ENCODE results near the gene HEXD.

The HEXD gene

DNA sequence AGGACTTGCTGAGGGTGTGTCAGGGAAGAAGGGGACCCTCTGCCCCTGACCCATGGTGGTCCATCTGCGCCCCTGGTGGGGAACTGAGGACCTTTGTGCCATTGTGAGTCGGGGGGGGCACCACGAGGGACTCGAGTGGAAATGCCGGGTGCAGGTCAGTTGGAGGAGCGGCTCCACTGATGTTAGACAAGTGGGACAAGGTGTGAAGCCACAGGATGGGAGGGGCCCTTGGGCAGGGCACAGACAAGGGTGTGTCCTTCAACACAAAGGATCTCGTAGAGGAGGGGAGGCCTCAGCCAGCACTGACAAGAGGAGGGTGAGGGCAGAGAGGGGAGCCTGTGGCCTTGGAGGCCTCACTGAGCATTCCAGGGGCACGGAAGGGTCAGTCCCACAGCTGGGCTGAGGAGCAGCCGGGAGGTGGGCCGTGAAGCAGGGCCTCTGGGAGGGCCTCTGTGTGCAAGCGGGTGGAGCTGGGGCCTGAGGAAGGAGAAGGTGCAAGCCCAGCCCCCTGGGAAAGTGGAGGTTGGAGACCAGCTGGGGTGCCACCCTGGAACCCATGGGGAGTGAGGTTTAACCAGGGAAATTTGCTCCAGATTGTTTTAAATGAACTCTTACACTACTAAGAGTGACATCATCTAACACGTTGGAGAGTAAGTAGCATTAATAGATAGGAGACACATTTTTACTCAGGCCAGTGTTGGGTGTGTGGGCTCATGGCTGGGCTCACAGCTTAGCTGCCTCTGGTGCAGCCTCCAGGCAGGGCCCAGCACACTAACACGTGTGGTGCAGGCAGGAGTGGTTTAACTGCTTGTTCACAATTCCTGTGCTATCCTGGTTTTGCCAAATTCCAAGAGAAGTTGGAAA, 68.3 kb downstream of the HEXD start:
- H3K27ac Mint-ChIP-seq: peak overlapping the region; percentile 90 to 91
- peaks cover 62% of the 10 kb centered on the region for H3K36me3 Mint-ChIP-seq (ENCODE audit: insufficient read depth)
- peak overlapping the region; percentile 58 to 77 for H3K4me3 Mint-ChIP-seq

DNA sequence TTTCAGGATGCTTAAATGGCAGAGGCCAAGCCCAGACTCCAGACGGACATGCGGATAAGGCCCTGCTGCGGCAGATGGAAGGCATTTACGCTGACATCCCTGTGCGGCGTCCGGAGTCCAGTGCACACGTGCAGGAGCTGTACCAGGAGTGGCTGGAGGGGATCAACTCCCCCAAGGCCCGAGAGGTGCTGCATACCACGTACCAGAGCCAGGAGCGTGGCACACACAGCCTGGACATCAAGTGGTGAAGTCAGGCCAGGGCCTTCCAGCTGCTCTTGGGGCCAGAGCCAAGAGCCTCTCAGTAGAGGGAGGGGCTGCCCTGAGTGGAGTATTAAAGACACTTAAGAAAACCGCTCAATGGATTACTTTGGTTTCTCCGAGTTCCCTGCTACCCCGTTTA, 69.8 kb downstream of the HEXD start:
- Mint-ChIP-seq H3K9me3 (no peaks in the 10 kb centered on the region), H3K27ac (peak overlapping the region in 1 of 2 donors; percentile 65), H3K27me3 (no peaks in the 10 kb centered on the region), H3K4me1 (ENCODE audit: low read depth in 2 of 2) (peaks cover 11 to 15% of the 10 kb centered on the region in 2 donors), H3K4me3 (no peak overlapping the region), H3K36me3 (ENCODE audit: insufficient read depth) (peaks cover 62% of the 10 kb centered on the region)
- no peak for ATAC-seq (replicated peaks)
- no peak for DNase-seq

More for the DNA sequence above, 68.3 kb downstream of the HEXD start:
- Mint-ChIP-seq H3K27me3 (no peaks in the 10 kb centered on the region), H3K4me1 (ENCODE audit: low read depth in 2 of 2) (peaks cover 11 to 15% of the 10 kb centered on the region in 2 donors), H3K9me3 (no peaks in the 10 kb centered on the region)
- ATAC-seq (replicated peaks) (peak; percentile 65), DNase-seq (no peak)

DNA sequence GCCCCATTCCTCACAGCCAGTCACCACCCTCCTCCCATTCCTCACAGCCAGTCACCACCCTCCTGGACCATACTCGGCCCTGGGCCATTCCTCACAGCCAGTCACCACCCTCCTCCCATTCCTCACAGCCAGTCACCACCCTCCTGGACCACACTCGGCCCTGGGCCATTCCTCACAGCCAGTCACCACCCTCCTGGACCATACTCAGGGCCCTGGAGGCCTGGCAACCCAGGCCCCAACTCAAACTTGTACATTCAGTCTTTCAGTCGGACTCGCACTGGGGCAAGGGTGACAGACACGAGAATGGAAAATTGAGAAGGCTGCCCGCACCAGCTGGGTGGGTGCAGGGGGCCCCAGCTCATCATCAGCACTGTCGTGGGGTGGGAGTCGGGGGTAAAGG, 71.0 kb downstream of the HEXD start:
- H3K4me1 Mint-ChIP-seq (ENCODE audit: low read depth in 2 of 2): peaks cover 16 to 18% of the 10 kb centered on the region in 2 donors
- H3K27me3 Mint-ChIP-seq: no peaks in the 10 kb centered on the region
- ATAC-seq (replicated peaks) (no peak), DNase-seq (no peak)
- peaks cover 65% of the 10 kb centered on the region for H3K36me3 Mint-ChIP-seq (ENCODE audit: insufficient read depth)
- no peaks in the 10 kb centered on the region for H3K9me3 Mint-ChIP-seq
- peak overlapping the region; percentile 65 to 78 for H3K27ac Mint-ChIP-seq
- H3K4me3 Mint-ChIP-seq: no peak overlapping the region

DNA sequence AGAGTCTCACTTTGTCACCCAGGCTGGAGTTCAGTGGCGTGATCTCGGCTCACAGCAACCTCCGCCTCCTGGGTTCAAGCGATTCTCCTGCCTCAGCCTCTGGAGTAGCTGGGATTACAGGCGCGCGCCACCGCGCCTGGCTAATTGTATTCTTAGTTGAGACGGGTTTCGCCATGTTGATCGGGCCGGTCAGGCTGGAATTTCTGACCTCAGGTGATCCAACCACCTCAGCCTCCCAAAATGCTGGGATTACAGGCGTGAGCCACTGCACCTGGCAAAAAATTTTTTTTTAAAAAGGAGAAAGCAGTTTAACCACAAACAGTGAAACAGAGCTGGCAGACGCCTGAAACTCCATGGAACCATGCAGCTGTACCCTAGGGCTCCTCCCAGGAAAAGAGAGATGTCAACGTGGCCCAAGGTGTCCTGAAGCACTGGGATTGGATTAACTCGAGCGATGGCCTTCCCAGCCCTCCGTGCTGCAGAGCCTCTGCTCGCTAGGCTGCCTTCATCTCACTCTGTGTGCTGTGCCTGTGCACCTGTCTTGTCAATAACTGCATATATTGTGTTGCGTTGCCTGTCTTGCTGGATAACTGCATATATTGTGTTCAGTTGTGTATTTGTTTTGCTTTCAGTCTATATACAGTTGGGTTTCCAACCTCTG, 71.8 kb downstream of the HEXD start:
- H3K27me3 Mint-ChIP-seq: no peaks in the 10 kb centered on the region
- ATAC-seq (replicated peaks): no peak
- H3K9me3 Mint-ChIP-seq: no peaks in the 10 kb centered on the region
- H3K4me1 Mint-ChIP-seq (ENCODE audit: low read depth in 2 of 2): peaks cover 24 to 26% of the 10 kb centered on the region in 2 donors
- peaks cover 68% of the 10 kb centered on the region for H3K36me3 Mint-ChIP-seq (ENCODE audit: insufficient read depth)
- no peak overlapping the region for H3K27ac Mint-ChIP-seq
- no peak for DNase-seq
- H3K4me3 Mint-ChIP-seq: no peak overlapping the region

- Mint-ChIP-seq H3K27ac (no peak overlapping the region), H3K27me3 (no peaks in the 10 kb centered on the region), H3K4me3 (no peak overlapping the region), H3K9me3 (no peaks in the 10 kb centered on the region), H3K36me3 (ENCODE audit: insufficient read depth) (peaks cover 68% of the 10 kb centered on the region), H3K4me1 (ENCODE audit: low read depth in 2 of 2) (peaks cover 21 to 26% of the 10 kb centered on the region in 2 donors)
- DNase-seq: no peak
- ATAC-seq (replicated peaks): no peak
Observed at GRCh38 chr17:82490512-82491195, 72.5 kb downstream of the HEXD start.

- H3K4me3 Mint-ChIP-seq: no peak overlapping the region
- no peaks in the 10 kb centered on the region for H3K27me3 Mint-ChIP-seq
- no peak overlapping the region for H3K27ac Mint-ChIP-seq
- ATAC-seq (replicated peaks) (no peak), DNase-seq (no peak)
- H3K36me3 Mint-ChIP-seq (ENCODE audit: insufficient read depth): peaks cover 67% of the 10 kb centered on the region
- H3K9me3 Mint-ChIP-seq: no peaks in the 10 kb centered on the region
- peaks cover 17 to 27% of the 10 kb centered on the region in 2 donors for H3K4me1 Mint-ChIP-seq (ENCODE audit: low read depth in 2 of 2)
Observed at GRCh38 chr17:82491196-82491530, 73.0 kb downstream of the HEXD start.

GRCh38 chr17:82491533-82491932, 73.4 kb downstream of the HEXD start:
- DNase-seq: no peak
- H3K27me3 Mint-ChIP-seq: no peaks in the 10 kb centered on the region
- H3K36me3 Mint-ChIP-seq (ENCODE audit: insufficient read depth): peaks cover 67% of the 10 kb centered on the region
- no peak overlapping the region for H3K27ac Mint-ChIP-seq
- ATAC-seq (replicated peaks): no peak
- no peak overlapping the region for H3K4me3 Mint-ChIP-seq
- no peaks in the 10 kb centered on the region for H3K9me3 Mint-ChIP-seq
- H3K4me1 Mint-ChIP-seq (ENCODE audit: low read depth in 2 of 2): peaks cover 13 to 27% of the 10 kb centered on the region in 2 donors

Data from effector memory CD8-positive, alpha-beta T cell (primary cell).